ENCODE data around the gene SLC4A4.
"Not testable (repeated sequence)": the region's sequence is repeated elsewhere in the genome, so short reads cannot be mapped to it uniquely, and the experiment has no call there.

SLC4A4 gene

GRCh38 chr4:71405791-71406190 is 67.0 kb downstream of the SLC4A4 start:
- no peak for TF ChIP-seq CTCF (conservative IDR thresholded peaks at IDR 0.05; ENCODE audit: low read depth, low read length)
- Histone ChIP-seq H3K9ac (no peak overlapping the region), H3K27me3 (ENCODE audit: insufficient read depth, low read depth) (no peaks in the 10 kb centered on the region), H3K36me3 (ENCODE audit: insufficient read depth) (no peaks in the 10 kb centered on the region), H3K27ac (no peak overlapping the region), H3K4me2 (no peak overlapping the region), H2AFZ (ENCODE audit: low read depth) (no peak overlapping the region), H3K79me2 (ENCODE audit: insufficient read depth, low read depth) (no peaks in the 10 kb centered on the region), H3K4me1 (ENCODE audit: low read depth, poor library complexity, severe bottlenecking) (no peaks in the 10 kb centered on the region), H4K20me1 (ENCODE audit: insufficient read depth) (no peaks in the 10 kb centered on the region), H3K4me3 (IDR thresholded peaks at IDR 0.05; ENCODE audit: insufficient read depth, low read depth, low read length) (no peak overlapping the region)

- no peaks in the 10 kb centered on the region for H3K36me3 ChIP-seq (ENCODE audit: insufficient read depth)
- no peaks in the 10 kb centered on the region for H3K4me1 ChIP-seq (ENCODE audit: low read depth, poor library complexity, severe bottlenecking)
- no peak overlapping the region for H3K9ac ChIP-seq
- no peak overlapping the region for H3K27ac ChIP-seq
- H3K4me2 ChIP-seq = no peak overlapping the region
- H2AFZ ChIP-seq (ENCODE audit: low read depth) = no peak overlapping the region
- H3K27me3 ChIP-seq (ENCODE audit: insufficient read depth, low read depth) = no peaks in the 10 kb centered on the region
- no peak overlapping the region for H3K4me3 ChIP-seq (IDR thresholded peaks at IDR 0.05; ENCODE audit: insufficient read depth, low read depth, low read length)
- no peaks in the 10 kb centered on the region for H3K79me2 ChIP-seq (ENCODE audit: insufficient read depth, low read depth)
- no peaks in the 10 kb centered on the region for H4K20me1 ChIP-seq (ENCODE audit: insufficient read depth)
- TF ChIP-seq CTCF (conservative IDR thresholded peaks at IDR 0.05; ENCODE audit: low read depth, low read length) = no peak
Observed at GRCh38 chr4:71406459-71406963, 67.7 kb downstream of the SLC4A4 start.

GRCh38 chr4:71408961-71409360 is 70.1 kb downstream of the SLC4A4 start:
- not testable (repeated sequence) for H3K4me1 ChIP-seq (ENCODE audit: low read depth, poor library complexity, severe bottlenecking); H3K36me3 ChIP-seq (ENCODE audit: insufficient read depth); H3K27ac ChIP-seq; H3K9ac ChIP-seq; H4K20me1 ChIP-seq (ENCODE audit: insufficient read depth); H2AFZ ChIP-seq (ENCODE audit: low read depth); H3K27me3 ChIP-seq (ENCODE audit: insufficient read depth, low read depth); H3K4me2 ChIP-seq; H3K4me3 ChIP-seq (IDR thresholded peaks at IDR 0.05; ENCODE audit: insufficient read depth, low read depth, low read length); H3K79me2 ChIP-seq (ENCODE audit: insufficient read depth, low read depth)

- Histone ChIP-seq H3K79me2 (ENCODE audit: insufficient read depth, low read depth) (no peaks in the 10 kb centered on the region), H3K27me3 (ENCODE audit: insufficient read depth, low read depth) (no peaks in the 10 kb centered on the region), H4K20me1 (ENCODE audit: insufficient read depth) (no peaks in the 10 kb centered on the region), H3K4me2 (no peak overlapping the region), H3K4me3 (IDR thresholded peaks at IDR 0.05; ENCODE audit: insufficient read depth, low read depth, low read length) (no peak overlapping the region), H3K9ac (no peak overlapping the region), H3K27ac (no peak overlapping the region), H3K4me1 (ENCODE audit: low read depth, poor library complexity, severe bottlenecking) (no peaks in the 10 kb centered on the region), H2AFZ (ENCODE audit: low read depth) (no peak overlapping the region), H3K36me3 (ENCODE audit: insufficient read depth) (no peaks in the 10 kb centered on the region)
- no peak for TF ChIP-seq CTCF (conservative IDR thresholded peaks at IDR 0.05; ENCODE audit: low read depth, low read length)
Observed at GRCh38 chr4:71411981-71412380, 73.2 kb downstream of the SLC4A4 start.

GRCh38 chr4:71415491-71415890 is 76.7 kb downstream of the SLC4A4 start:
- Histone ChIP-seq H3K4me3 (IDR thresholded peaks at IDR 0.05; ENCODE audit: insufficient read depth, low read depth, low read length) (no peak overlapping the region), H3K4me1 (ENCODE audit: low read depth, poor library complexity, severe bottlenecking) (no peaks in the 10 kb centered on the region), H2AFZ (ENCODE audit: low read depth) (no peak overlapping the region), H3K79me2 (ENCODE audit: insufficient read depth, low read depth) (no peaks in the 10 kb centered on the region), H3K9ac (no peak overlapping the region), H3K27ac (no peak overlapping the region), H3K4me2 (no peak overlapping the region), H3K27me3 (ENCODE audit: insufficient read depth, low read depth) (no peaks in the 10 kb centered on the region), H4K20me1 (ENCODE audit: insufficient read depth) (no peaks in the 10 kb centered on the region), H3K36me3 (ENCODE audit: insufficient read depth) (no peaks in the 10 kb centered on the region)
- TF ChIP-seq CTCF (conservative IDR thresholded peaks at IDR 0.05; ENCODE audit: low read depth, low read length) = no peak

Measured in KMS-11 (cell line).